Mesothelial cell of epicardium (in vitro differentiated cells): ENCODE measurements around the gene TBC1D17. TPM values are rescaled to one million over a fixed set of nuclear protein-coding genes. Genes with fewer than 3 reads are reported as not detected.
"Not testable (repeated sequence)": the region's sequence is repeated elsewhere in the genome, so short reads cannot be mapped to it uniquely, and the experiment has no call there.

ENCODE experiments used
- DNase-seq, 2 experiments: peaks; one replicate each; pipeline ENCODE4 v3.0.0; 2021; ENCODE audit warnings: low spot score in 2 of 2; ENCODE audit not compliant: unreplicated experiment in 2 of 2
- H3K27ac Mint-ChIP-seq: 2 replicates; pipeline ENCODE4 v1.8.0; 2021; ENCODE audit warnings: mixed read lengths
- H3K27me3 Mint-ChIP-seq: 2 replicates; pipeline ENCODE4 v1.8.0; 2021; ENCODE audit warnings: low read depth, mixed read lengths
- H3K36me3 Mint-ChIP-seq: 2 replicates; pipeline ENCODE4 v1.8.0; 2021; ENCODE audit warnings: mixed read lengths
- H3K4me1 Mint-ChIP-seq: 2 replicates; pipeline ENCODE4 v1.8.0; 2021; ENCODE audit warnings: mixed read lengths
- H3K4me3 Mint-ChIP-seq: 2 replicates; pipeline ENCODE4 v1.8.0; 2021; ENCODE audit warnings: mild to moderate bottlenecking, moderate library complexity, mixed read lengths
- H3K9me3 Mint-ChIP-seq: 2 replicates; pipeline ENCODE4 v1.8.0; 2021; ENCODE audit warnings: mixed read lengths
- total RNA-seq: library from RNA; stranded (reverse); gene quantifications from 3 replicates; pipeline ENCODE4 v1.2.1, GENCODE V29; 2021
- TF ChIP-seq, protein P1 (sequence below): fragments of 200-600 bp; sonication (generic); IDR thresholded peaks from one replicate; pipeline ENCODE4 v1.5.0; 2021; ENCODE audit warnings: antibody characterized with exemption; ENCODE audit not compliant: unreplicated experiment

The TBC1D17 gene
- total RNA-seq, 1 donor from 2014 or later = 49.7 TPM

DNA sequence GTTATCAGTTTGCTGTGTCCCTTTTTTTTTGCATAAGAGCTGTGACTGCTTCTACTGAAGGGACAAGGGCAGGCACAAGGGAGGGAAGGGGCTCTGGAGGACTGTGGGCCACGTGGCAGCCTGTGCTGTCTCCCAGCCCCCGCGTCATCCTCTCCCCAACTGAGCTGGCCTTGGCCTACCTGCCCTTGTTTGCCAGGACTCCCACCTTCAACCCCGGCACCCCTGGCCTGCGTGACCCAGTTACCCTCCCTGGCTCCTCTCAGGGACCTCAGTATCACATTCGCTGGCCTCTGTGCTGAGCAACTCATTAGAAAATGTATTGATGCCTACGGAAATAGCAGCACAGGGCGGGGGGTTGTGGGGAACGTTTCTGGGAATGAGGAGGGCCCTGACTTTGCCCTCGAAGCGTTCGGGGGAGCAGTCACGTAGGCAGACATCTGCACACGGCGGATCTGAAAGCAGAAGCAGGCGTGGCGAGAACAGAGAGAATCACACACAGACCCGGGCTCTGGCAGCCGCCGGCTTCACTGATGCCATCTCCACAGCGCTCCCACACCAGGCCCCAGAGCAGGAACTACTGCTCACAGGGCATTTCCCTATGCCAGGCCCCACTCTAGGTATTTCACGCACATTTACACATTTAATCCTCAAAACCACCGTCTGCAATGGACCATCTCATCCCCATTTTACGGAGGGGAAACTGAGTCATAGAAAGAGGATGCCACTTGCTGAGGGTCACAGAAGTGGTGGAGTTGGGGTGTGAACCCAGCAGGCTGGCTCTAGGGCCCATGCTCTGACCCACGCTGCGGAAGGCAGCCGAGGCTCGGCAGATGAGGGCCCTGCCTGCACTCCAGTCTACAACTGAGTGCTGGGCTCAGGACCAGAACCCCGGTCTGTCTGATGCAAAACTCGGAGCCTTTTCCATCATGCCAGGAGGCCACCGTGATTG, 45.8 kb downstream of the TBC1D17 start:
- DNase-seq = no peak
- Mint-ChIP-seq H3K27me3 (no peaks in the 10 kb centered on the region), H3K9me3 (no peaks in the 10 kb centered on the region), H3K4me3 (no peak overlapping the region), H3K4me1 (peaks cover 11% of the 10 kb centered on the region), H3K27ac (no peak overlapping the region), H3K36me3 (peaks cover 21% of the 10 kb centered on the region)
- TF ChIP-seq, protein P1, sequence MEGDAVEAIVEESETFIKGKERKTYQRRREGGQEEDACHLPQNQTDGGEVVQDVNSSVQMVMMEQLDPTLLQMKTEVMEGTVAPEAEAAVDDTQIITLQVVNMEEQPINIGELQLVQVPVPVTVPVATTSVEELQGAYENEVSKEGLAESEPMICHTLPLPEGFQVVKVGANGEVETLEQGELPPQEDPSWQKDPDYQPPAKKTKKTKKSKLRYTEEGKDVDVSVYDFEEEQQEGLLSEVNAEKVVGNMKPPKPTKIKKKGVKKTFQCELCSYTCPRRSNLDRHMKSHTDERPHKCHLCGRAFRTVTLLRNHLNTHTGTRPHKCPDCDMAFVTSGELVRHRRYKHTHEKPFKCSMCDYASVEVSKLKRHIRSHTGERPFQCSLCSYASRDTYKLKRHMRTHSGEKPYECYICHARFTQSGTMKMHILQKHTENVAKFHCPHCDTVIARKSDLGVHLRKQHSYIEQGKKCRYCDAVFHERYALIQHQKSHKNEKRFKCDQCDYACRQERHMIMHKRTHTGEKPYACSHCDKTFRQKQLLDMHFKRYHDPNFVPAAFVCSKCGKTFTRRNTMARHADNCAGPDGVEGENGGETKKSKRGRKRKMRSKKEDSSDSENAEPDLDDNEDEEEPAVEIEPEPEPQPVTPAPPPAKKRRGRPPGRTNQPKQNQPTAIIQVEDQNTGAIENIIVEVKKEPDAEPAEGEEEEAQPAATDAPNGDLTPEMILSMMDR = no peak

DNA sequence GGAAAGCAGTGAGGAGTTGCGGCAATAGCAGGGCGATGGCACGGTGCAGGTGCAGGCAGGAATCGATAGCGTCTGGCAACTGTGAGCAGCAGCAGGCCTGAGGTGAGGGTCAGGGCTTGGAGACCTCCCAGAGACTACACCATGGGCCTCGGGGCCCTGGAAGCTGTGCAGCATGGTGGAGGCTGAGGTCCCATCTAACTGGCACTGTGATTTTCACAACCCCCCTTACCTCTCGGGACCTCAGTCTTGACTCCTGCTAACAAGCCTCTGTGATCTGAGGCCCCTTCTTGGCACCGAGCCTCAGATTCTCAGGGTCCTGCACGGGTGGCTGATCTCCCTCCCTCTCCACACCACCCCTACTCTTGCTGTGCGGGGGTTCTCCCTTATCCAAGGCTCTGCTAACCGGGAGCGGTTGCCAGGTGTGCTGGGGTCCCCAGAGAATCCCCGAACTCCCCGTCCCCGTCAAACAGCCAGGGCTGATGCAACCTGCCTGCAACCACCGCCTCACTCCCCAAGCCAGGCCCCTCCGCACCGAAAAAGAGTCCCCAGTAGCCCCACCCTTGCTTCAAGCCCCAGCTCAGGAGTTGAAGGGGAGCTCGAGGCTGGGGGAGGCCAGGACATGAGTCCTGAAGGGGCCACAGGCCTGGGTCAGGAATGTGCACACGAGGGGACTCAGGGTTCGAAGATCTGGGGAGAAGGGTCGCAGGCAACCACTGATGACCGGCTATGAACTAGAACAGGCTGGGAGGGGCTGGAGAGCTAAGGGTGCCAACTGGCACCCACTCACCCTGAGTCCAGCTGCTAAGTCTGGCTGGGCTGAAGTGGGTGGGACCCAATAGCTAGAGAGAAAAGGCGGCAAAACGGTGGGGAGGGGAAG, 46.7 kb downstream of the TBC1D17 start:
- TF ChIP-seq, protein P1 = no peak
- Mint-ChIP-seq H3K27me3 (no peaks in the 10 kb centered on the region), H3K36me3 (peaks cover 21% of the 10 kb centered on the region), H3K9me3 (no peaks in the 10 kb centered on the region), H3K27ac (no peak overlapping the region), H3K4me1 (peaks cover 17% of the 10 kb centered on the region), H3K4me3 (no peak overlapping the region)
- no peak for DNase-seq

DNA sequence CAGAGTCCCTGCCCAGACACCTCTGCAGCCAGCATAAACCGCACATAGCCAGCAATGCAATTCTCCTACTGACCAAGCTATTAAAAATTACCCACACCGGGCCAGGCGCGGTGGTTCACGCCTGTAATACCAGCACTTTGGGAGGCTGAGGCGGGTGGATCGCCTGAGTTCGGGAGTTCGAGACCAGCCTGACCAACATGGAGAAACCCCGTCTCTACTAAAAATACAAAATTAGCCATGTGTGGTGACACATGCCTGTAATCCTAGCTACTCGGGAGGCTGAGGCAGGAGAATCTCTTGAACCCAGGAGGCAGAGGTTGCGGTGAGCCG, 47.3 kb downstream of the TBC1D17 start:
- not testable (repeated sequence) for H3K9me3 Mint-ChIP-seq, H3K27me3 Mint-ChIP-seq, DNase-seq, H3K4me3 Mint-ChIP-seq, H3K27ac Mint-ChIP-seq
- Mint-ChIP-seq H3K4me1 (peaks cover 19% of the 10 kb centered on the region), H3K36me3 (peaks cover 19% of the 10 kb centered on the region)

DNA sequence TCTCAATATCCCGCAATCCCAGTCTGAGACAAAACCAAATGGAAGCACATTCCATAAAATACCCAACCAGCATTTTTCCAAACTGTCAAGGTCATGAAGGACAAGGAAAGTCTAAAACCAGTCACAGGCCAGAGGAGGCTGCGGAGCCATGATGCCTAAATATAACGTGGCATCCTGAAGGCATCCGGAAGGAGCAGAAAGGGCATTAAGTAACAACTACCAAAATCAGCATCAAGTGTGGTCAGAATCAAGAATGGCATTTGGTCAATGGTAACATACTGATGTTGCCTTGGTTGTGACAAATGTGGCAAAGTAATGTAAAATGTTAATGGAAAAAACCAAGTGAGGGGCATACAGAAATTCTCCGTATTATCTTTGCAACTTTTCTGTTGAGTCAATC, 48.0 kb downstream of the TBC1D17 start:
- no peak overlapping the region for H3K27ac Mint-ChIP-seq
- H3K9me3 Mint-ChIP-seq = no peaks in the 10 kb centered on the region
- DNase-seq = no peak
- TF ChIP-seq, protein P1 = no peak
- peaks cover 22% of the 10 kb centered on the region for H3K4me1 Mint-ChIP-seq
- peaks cover 21% of the 10 kb centered on the region for H3K36me3 Mint-ChIP-seq
- no peak overlapping the region for H3K4me3 Mint-ChIP-seq
- no peaks in the 10 kb centered on the region for H3K27me3 Mint-ChIP-seq

DNA sequence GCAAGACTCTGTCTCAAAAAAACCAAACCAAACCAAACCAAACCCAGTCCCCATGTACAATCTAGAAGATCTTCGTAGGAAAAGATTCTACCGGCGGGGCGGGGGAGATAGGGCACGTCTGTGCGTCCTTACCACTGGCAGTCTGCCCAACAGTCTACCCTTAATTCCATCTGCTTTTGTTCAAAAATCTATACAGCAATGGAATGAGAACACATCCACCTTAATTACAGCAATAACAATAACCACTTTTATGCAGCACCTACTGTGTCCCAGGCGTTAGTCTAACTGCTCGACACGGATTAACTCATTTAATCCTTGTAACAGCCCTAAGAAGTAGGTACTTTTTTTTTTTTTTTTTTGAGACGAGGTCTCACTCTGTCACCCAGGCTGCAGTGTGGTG, 49.0 kb downstream of the TBC1D17 start:
- H3K27ac Mint-ChIP-seq = no peak overlapping the region
- H3K27me3 Mint-ChIP-seq = no peaks in the 10 kb centered on the region
- H3K4me3 Mint-ChIP-seq = no peak overlapping the region
- TF ChIP-seq, protein P1 = no peak
- H3K9me3 Mint-ChIP-seq = no peaks in the 10 kb centered on the region
- peaks cover 22% of the 10 kb centered on the region for H3K4me1 Mint-ChIP-seq
- peaks cover 23% of the 10 kb centered on the region for H3K36me3 Mint-ChIP-seq
- DNase-seq = no peak
